Stimulated activated memory B cell treated with anti-CD40 and anti-IgM and Interleukin-4, amounts not matched to agents 10 μg/mL and 1 μg/mL and 100 μg/mL, for 72 hours (primary cell): ENCODE data around the gene ARMH3.

Source experiments
- ATAC-seq: fragments of 150-1000 bp; cut with Tn5 transposase; 2 replicates; pipeline ENCODE4 v1.10.0; 2021
- H3K27ac Mint-ChIP-seq: one replicate; pipeline ENCODE4 v1.8.0; 2022; ENCODE audit warnings: mild to moderate bottlenecking, mixed read lengths
- H3K27me3 Mint-ChIP-seq: one replicate; pipeline ENCODE4 v1.8.0; 2022; ENCODE audit warnings: mixed read lengths
- H3K36me3 Mint-ChIP-seq: one replicate; pipeline ENCODE4 v1.8.0; 2022; ENCODE audit warnings: mixed read lengths
- H3K4me1 Mint-ChIP-seq: one replicate; pipeline ENCODE4 v1.8.0; 2022; ENCODE audit warnings: mixed read lengths
- H3K4me3 Mint-ChIP-seq: one replicate; pipeline ENCODE4 v1.8.0; 2022; ENCODE audit warnings: mild to moderate bottlenecking, moderate library complexity, mixed read lengths
- H3K9me3 Mint-ChIP-seq: one replicate; pipeline ENCODE4 v1.8.0; 2022; ENCODE audit warnings: mixed read lengths

ARMH3 gene

DNA sequence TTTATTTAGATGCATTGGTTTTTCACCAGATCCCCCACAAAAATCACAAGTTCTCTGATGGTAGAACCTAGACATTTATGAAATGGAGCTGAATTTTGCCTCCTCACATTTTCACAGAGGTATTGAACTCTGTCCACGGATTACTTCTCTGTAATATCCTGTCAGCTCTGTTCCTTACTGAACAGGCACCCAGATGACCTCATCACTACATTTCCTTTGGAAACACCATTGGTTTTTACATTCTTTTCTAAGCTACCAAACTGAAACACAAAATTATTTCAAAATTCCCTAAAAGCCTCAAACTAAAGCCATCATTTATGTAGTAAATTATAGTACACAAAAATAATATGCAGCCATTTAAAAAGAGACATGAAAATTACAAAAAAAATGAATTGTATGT, 114.1 kb downstream of the ARMH3 start:
- Mint-ChIP-seq H3K4me1 (peaks cover 40% of the 10 kb centered on the region), H3K27me3 (no peaks in the 10 kb centered on the region), H3K27ac (no peak overlapping the region), H3K4me3 (no peak overlapping the region), H3K9me3 (peaks cover 2% of the 10 kb centered on the region), H3K36me3 (peaks cover 57% of the 10 kb centered on the region)
- no peak for ATAC-seq

DNA sequence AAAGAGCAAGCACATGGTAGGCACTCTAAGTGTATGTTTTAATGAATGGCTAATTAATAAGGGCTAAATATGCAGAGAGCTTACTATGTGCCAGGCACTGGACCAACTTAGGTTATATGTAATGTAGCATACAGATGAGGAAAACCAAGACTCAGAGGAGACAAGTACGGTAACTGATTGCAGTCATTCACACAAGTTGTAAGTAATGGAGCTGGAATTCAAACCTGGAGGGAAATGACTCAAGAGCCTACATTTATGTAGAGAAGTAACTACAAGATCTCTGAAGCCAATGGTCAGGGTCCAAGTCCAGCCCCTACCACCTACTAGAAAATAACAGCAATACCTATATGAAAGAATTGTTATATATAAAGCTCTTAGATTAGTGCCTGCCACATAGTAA, 115.1 kb downstream of the ARMH3 start:
- no peak for ATAC-seq
- Mint-ChIP-seq H3K27ac (no peak overlapping the region), H3K36me3 (peaks cover 49% of the 10 kb centered on the region), H3K27me3 (no peaks in the 10 kb centered on the region), H3K4me1 (peaks cover 40% of the 10 kb centered on the region), H3K9me3 (no peaks in the 10 kb centered on the region), H3K4me3 (no peak overlapping the region)

DNA sequence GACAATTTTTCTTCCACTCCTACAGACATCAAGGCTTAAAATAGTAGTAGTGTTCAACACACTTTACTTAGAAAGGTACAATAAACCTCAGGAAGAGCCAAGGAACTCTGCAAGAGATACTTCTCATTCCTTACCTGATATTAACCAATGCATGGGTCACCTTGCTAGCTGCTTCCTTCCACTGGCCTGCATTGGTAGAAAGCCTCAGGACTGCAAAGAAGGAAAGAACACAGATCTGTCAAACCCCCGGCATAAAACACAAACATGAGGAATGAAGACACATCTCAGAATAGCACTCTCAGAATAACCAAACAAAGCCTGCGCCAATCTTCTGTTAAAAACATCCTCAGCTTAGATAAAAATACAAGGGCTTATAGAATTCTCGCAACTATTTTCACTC, 116.2 kb downstream of the ARMH3 start:
- H3K4me1 Mint-ChIP-seq = peaks cover 40% of the 10 kb centered on the region
- no peak overlapping the region for H3K4me3 Mint-ChIP-seq
- no peaks in the 10 kb centered on the region for H3K9me3 Mint-ChIP-seq
- H3K36me3 Mint-ChIP-seq = peaks cover 49% of the 10 kb centered on the region
- H3K27ac Mint-ChIP-seq = peak overlapping the region; percentile 1
- no peak for ATAC-seq
- no peaks in the 10 kb centered on the region for H3K27me3 Mint-ChIP-seq

DNA sequence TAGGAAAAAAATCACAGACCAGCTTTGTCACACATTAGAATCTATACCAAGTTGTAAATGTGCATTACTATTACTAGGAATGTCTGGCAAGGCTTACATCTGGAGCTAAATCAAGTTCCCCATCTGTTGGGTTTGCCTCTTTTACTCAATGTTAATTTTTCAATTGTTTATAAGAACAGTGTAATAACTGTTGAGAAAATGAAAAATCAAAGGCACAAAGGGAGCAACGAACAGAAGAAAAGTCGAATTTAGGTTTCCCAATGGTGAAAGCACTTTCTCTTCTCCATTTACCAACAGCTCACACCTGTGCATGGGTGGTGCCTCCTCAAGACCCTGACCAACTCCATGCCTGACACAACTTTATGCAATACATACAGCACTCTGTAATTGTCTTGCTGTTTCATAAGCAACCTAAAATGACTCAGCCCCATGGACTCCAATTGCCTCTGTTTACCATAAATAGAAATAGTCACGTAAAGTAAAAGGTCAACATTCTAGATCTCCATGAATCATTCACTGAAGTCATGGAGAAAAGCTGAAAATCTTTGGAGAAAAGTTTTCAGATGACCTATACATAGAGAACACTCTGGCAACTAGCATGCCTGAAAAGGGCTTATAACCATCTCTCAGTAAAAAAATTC, 116.8 kb downstream of the ARMH3 start:
- Mint-ChIP-seq H3K27ac (peak overlapping the region; percentile 1), H3K27me3 (no peaks in the 10 kb centered on the region), H3K4me1 (peaks cover 40% of the 10 kb centered on the region), H3K4me3 (no peak overlapping the region), H3K9me3 (no peaks in the 10 kb centered on the region), H3K36me3 (peaks cover 46% of the 10 kb centered on the region)
- ATAC-seq = peak; percentile 45

DNA sequence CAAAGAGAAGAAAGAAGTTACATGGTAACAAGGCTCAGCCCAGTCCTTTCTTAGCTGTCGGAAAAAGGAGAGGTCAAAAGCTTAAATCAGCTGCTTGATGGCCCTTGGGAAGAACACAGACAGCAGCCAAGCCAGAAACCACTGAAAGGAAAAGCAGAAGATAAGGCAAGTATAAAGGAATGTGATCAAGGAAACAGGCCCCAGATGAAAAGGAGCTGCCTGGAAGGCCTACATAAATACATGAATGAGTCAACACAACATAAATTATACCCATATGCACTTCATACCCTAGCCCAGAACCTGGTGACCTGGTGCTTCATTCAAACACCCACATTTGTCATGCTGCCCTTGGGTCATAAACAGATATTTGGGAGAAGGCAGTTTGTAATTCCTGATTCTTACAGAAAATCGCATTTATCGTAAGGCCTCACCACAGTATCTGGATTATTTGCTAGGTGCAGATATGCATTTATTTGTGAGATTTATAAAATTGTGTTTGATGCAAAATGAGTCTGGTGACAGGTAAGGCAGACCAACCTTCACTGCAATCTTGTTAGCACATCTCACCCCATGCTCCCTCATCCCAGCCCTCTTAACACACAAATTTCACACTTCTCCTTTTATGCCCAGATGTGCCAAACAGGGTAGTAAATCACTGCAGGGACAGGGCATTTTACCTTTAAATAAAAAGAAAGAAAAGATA, 117.5 kb downstream of the ARMH3 start:
- Mint-ChIP-seq H3K4me1 (peaks cover 39% of the 10 kb centered on the region), H3K27me3 (no peaks in the 10 kb centered on the region), H3K9me3 (no peaks in the 10 kb centered on the region), H3K36me3 (peaks cover 39% of the 10 kb centered on the region), H3K4me3 (no peak overlapping the region), H3K27ac (peak overlapping the region; percentile 1)
- ATAC-seq = no peak

DNA sequence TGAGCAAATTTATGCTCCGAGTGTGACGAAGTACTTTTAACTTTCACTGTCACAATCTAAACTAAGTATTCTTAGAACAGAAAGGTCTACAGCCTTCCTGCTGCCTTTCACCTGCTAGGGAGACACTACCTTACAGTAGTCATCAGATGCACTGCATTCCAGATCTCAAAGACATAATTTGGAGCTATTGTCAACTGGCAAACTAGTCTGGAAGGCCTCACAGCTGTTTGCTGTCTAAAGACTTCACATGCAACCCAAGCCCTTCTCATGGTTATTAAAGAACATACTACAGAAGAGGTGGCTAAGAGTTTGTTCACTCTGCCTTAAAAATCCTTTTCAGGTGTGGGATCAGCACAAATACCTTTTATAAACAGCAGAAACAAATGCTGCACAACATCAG, 120.5 kb downstream of the ARMH3 start:
- Mint-ChIP-seq H3K4me1 (peaks cover 26% of the 10 kb centered on the region), H3K27ac (no peak overlapping the region), H3K4me3 (no peak overlapping the region), H3K9me3 (no peaks in the 10 kb centered on the region), H3K27me3 (no peaks in the 10 kb centered on the region), H3K36me3 (peaks cover 45% of the 10 kb centered on the region)
- no peak for ATAC-seq

DNA sequence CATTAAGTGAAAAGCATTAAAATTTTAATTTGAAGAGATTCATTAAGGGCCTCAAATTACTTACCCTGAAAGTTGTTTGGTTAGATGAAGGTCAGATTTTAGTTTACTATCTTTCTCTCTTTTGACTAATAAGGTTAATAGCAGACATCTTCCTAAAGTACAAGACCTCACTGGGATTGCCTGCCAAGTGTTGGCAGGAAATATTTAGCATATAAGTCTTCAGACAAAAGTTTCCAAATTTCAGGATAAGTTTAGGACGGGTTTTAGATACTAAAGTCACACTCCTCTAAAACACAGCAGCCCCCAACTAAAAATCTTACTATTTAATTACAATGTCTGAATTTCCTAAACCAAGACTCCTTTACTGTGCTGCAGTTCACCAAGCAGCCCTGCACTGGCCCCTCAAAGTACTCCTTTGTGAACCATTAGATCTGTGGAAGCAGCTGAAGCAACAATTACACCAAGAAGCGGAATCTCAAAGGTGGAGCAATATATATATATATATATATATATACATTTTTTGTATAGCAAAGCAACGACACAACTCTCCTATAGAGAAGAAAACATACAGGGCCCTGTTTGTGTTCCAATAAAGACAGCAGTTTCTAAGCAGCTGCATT, 121.2 kb downstream of the ARMH3 start:
- Mint-ChIP-seq H3K36me3 (peaks cover 40% of the 10 kb centered on the region), H3K27me3 (no peaks in the 10 kb centered on the region), H3K27ac (no peak overlapping the region), H3K4me3 (no peak overlapping the region), H3K4me1 (peaks cover 21% of the 10 kb centered on the region), H3K9me3 (no peaks in the 10 kb centered on the region)
- ATAC-seq = no peak

DNA sequence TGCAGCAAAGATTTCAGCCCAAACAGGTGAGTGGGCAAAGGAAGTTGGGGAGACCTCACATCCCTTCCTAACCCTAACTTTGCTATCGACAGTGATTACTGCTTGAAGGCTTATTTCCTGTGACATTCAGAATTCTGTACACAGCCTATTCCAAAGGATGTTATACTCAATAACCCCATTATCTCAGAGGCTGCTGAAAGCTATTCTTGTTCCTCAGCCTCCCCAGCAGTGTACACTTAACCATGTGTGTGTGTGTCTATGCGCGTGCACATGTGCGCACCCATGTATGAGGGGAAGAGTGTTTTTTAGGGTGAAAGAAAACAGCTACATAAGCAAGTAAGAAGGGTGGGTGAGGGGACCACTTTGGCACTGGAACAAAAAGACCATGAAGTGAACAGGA, 122.0 kb downstream of the ARMH3 start:
- ATAC-seq = no peak
- peaks cover 13% of the 10 kb centered on the region for H3K4me1 Mint-ChIP-seq
- H3K4me3 Mint-ChIP-seq = no peak overlapping the region
- no peaks in the 10 kb centered on the region for H3K9me3 Mint-ChIP-seq
- no peak overlapping the region for H3K27ac Mint-ChIP-seq
- no peaks in the 10 kb centered on the region for H3K27me3 Mint-ChIP-seq
- peaks cover 33% of the 10 kb centered on the region for H3K36me3 Mint-ChIP-seq

DNA sequence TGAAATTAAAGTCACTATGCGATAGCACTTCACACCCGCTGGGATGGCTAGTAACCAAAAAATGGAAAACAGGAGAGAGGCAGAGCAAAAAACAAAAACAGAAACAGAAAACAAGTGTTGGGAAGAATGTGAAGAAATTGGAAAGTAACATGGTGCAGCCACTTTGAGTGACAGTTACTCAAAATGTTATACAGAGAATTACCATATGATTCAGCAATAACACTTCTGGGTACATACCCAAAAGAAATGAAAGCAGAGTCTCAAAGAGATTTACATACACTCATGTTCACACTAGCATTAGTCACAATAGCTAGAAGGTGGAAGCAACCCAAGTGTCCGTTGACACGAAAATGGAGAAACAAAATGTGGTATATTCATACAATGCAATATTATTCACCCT, 123.8 kb downstream of the ARMH3 start:
- H3K27ac Mint-ChIP-seq = no peak overlapping the region
- H3K9me3 Mint-ChIP-seq = no peaks in the 10 kb centered on the region
- H3K4me1 Mint-ChIP-seq = no peaks in the 10 kb centered on the region
- H3K36me3 Mint-ChIP-seq = peaks cover 37% of the 10 kb centered on the region
- H3K27me3 Mint-ChIP-seq = no peaks in the 10 kb centered on the region
- H3K4me3 Mint-ChIP-seq = no peak overlapping the region
- ATAC-seq = no peak

DNA sequence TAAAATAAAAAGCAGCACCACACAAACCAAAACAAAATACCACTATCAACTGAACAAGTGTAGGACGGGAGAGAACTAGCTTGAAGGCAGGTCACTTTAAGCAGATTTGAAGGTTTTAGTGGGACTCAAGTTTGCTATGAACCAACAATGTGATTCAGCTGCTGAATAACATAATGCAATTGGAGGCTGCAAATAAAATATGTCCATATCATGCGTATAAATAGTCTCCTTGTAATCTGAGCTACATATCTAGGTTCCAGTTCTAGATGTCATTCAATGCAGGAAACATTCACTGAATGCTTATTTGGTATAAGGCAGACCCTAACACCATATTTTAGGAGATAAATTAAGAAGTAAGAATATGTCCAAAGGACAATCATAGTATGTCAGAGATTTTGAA, 130.9 kb downstream of the ARMH3 start:
- H3K4me3 Mint-ChIP-seq = no peak overlapping the region
- no peaks in the 10 kb centered on the region for H3K9me3 Mint-ChIP-seq
- ATAC-seq = no peak
- H3K4me1 Mint-ChIP-seq = peaks cover 13% of the 10 kb centered on the region
- peaks cover 31% of the 10 kb centered on the region for H3K36me3 Mint-ChIP-seq
- no peak overlapping the region for H3K27ac Mint-ChIP-seq
- no peaks in the 10 kb centered on the region for H3K27me3 Mint-ChIP-seq

DNA sequence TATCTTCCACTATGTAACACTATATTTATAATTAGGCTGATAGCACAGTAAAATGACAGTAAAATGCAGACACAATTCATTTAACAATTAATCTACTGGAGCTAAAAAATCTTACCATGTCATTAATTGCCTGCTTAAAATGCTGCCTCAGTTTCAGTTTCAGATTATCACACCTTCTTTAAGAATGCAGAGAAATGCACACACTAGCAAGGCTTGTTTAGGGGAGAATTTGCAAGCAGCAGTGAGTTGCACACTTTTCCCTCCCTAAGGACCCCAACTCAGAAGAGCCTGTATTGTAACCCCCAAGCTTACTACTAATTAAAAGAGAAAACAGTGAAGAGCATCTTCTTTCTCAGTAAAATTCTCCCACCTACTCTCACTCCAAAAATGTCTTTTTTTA, 132.7 kb downstream of the ARMH3 start:
- H3K4me1 Mint-ChIP-seq = peaks cover 13% of the 10 kb centered on the region

DNA sequence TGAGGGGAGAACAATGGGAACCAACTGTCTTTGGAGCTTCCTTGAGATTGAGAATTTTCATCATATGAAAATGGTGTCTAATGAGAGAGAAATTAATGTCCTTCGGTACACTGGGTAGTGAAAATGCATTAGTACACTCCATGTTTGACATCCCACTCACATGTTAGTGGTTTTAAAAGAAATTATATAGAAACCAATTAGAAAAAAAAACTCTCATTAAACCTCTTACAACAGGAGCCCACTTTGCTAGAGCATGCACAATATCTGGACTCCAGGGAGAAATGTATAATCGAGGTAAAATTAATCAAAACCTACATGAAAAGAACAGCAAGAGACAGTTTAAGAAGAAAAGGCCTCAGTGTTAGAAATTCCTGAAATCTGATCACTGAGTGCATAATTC, 133.1 kb downstream of the ARMH3 start:
- Mint-ChIP-seq H3K27me3 (no peaks in the 10 kb centered on the region), H3K36me3 (peaks cover 31% of the 10 kb centered on the region), H3K9me3 (no peaks in the 10 kb centered on the region), H3K4me3 (no peak overlapping the region), H3K4me1 (peaks cover 15% of the 10 kb centered on the region), H3K27ac (peak overlapping the region; percentile 62)
- no peak for ATAC-seq

More for the DNA sequence above, 132.7 kb downstream of the ARMH3 start:
- no peak overlapping the region for H3K4me3 Mint-ChIP-seq
- peaks cover 35% of the 10 kb centered on the region for H3K36me3 Mint-ChIP-seq
- H3K27me3 Mint-ChIP-seq = no peaks in the 10 kb centered on the region
- H3K27ac Mint-ChIP-seq = peak overlapping the region; percentile 62
- H3K9me3 Mint-ChIP-seq = no peaks in the 10 kb centered on the region
- ATAC-seq = no peak

DNA sequence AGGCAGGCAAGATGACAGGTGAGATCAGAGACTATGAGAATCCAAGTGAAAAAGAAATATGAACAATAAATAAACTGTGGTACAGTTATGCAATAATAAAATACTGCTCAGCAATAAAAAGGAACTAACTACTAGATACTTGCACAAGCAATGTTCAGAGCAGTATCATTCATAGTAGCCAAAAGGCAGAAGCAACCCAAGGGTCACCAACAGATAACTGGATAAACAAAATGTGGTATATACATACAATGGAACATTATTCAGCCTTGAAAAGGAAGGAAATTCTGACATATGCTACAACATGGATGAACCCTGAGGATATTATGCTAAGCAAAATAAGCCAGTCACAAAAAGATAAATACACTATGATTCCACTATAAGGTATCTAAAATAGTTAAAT, 135.4 kb downstream of the ARMH3 start:
- ATAC-seq = no peak
- Mint-ChIP-seq H3K4me1 (peaks cover 27% of the 10 kb centered on the region), H3K4me3 (no peak overlapping the region), H3K9me3 (no peaks in the 10 kb centered on the region), H3K27ac (peak overlapping the region; percentile 38), H3K27me3 (no peaks in the 10 kb centered on the region), H3K36me3 (peaks cover 30% of the 10 kb centered on the region)

DNA sequence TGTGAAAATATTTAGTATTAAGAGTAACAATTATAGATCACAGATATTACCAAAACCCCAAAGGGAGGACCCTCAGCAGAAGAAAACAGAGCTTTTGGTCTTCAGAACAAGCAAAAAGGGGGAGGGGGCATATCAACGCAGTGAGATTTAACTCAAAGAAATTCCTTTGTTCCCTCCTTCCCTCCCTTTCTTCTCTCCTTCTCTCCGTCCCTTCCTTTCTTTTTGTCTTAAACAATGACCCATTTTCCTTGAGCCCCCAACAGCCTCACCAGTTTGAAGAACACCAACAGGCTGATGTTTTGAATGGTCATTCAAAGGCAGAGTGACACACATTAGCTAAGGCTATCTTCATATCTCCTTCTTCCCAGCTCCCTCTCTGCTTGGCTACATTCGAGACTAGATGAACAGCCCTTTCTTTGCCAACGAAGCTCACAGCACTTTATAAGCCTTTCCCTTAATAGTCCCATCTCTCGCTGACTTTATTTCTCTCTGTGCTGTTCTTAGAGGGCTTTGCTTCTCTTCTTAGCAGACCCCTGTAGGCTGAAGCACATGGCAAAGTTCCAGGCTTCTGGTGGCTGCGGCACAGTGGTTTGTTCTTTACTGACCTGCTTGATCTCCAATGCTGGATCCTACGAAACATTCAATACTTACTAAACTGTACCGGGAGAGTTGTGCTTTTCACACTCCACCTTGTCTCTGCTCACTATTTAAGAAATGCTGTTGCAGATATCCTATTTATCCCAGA, 136.8 kb downstream of the ARMH3 start:
- Mint-ChIP-seq H3K9me3 (no peaks in the 10 kb centered on the region), H3K36me3 (peaks cover 25% of the 10 kb centered on the region), H3K27ac (peak overlapping the region; percentile 4), H3K4me3 (no peak overlapping the region), H3K27me3 (no peaks in the 10 kb centered on the region), H3K4me1 (peaks cover 27% of the 10 kb centered on the region)
- ATAC-seq = no peak

DNA sequence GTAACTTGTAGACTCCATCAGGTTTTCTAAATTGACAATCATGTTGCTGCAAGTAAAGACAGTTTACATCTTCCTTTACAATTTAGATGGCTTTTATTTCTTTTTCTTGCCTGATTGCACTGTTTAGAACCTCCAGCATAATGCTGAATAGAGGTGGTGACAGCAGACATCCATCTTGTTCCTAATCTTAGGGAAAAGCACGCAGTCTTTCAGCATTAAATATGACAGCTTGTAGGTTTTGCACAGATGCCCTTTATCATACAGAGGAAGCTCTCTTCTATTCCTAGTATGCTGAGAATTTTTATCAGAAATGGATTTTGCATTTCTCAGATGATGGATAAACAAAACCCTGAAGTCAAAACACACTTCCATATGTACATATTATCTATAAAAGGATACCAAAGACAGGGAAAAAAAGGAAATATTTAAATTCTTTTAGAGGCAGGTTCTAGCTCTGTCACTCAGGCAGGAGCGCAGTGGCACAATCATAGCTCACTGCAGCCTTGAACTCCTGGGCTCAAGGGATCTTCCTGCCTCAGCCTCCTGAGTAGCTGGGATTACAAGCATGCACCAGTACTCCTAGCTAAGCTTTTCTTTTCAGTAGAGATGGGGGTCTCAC, 143.3 kb downstream of the ARMH3 start:
- no peaks in the 10 kb centered on the region for H3K9me3 Mint-ChIP-seq
- peaks cover 23% of the 10 kb centered on the region for H3K36me3 Mint-ChIP-seq
- H3K4me1 Mint-ChIP-seq = peaks cover 16% of the 10 kb centered on the region
- H3K27me3 Mint-ChIP-seq = no peaks in the 10 kb centered on the region
- H3K27ac Mint-ChIP-seq = no peak overlapping the region
- ATAC-seq = no peak
- H3K4me3 Mint-ChIP-seq = no peak overlapping the region
